Kidney (tissue), 14 donors: ENCODE results near the gene CLASP1. TPM values are rescaled to one million over a fixed set of nuclear protein-coding genes. Genes with fewer than 3 reads are reported as not detected.

Source experiments
- DNase-seq, 5 donors: peaks; one replicate each; pipeline ENCODE4 v3.0.0-alpha.2; 2013 to 2020
- FAIRE-seq: peaks from 2 replicates; lab custom pipeline; 2012; peaks lifted over from hg19 to GRCh38; lab: Jason Lieb, UNC
- H3K27ac ChIP-seq, 2 donors: one replicate each; pipeline ENCODE4 v1.7.0; 2013; ENCODE audit warnings: low read depth in 2 of 2, low read length in 2 of 2, inconsistent platforms in 1 of 2
- H3K27me3 ChIP-seq: one replicate; pipeline ENCODE4 v1.7.1; 2013; ENCODE audit warnings: low read length, inconsistent platforms; ENCODE audit not compliant: control insufficient read depth, insufficient read depth
- H3K36me3 ChIP-seq, 3 donors: one replicate each; pipeline versions ENCODE4 v1.7.0 to v1.7.1; 2013; ENCODE audit warnings: low read length in 3 of 3, control low read depth in 1 of 3, inconsistent platforms in 1 of 3; ENCODE audit not compliant: insufficient read depth in 3 of 3, control insufficient read depth in 2 of 3
- H3K4me1 ChIP-seq, 3 donors: one replicate each; pipeline versions ENCODE4 v1.7.0 to v1.7.1; 2013; ENCODE audit warnings: low read length in 3 of 3, inconsistent platforms in 1 of 3, low read depth in 1 of 3; ENCODE audit not compliant: control insufficient read depth in 2 of 3, insufficient read depth in 2 of 3
- H3K4me3 ChIP-seq, 3 donors: one replicate each; pipeline versions ENCODE4 v1.7.0 to v1.8.1; 2013; ENCODE audit warnings: low read length in 3 of 3, control low read depth in 1 of 3, inconsistent platforms in 1 of 3
- H3K9ac ChIP-seq, 3 donors: one replicate each; pipeline versions ENCODE4 v1.7.0 to v1.7.1; 2013; ENCODE audit warnings: low read length in 3 of 3, control low read depth in 1 of 3, inconsistent platforms in 1 of 3
- H3K9me3 ChIP-seq, 3 donors: one replicate each; pipeline versions ENCODE4 v1.7.0 to v1.7.1; 2013; ENCODE audit warnings: low read length in 3 of 3, control low read depth in 1 of 3, inconsistent platforms in 1 of 3; ENCODE audit not compliant: control insufficient read depth in 2 of 3, insufficient read depth in 1 of 3
- intact Hi-C: fragments of 100-400 bp; cut with DNase I; formaldehyde crosslinking; loops from one replicate; pipeline ENCODE4 v1.11.1; 2022
- polyA plus RNA-seq: library from polyadenylated mRNA; stranded (reverse); fragments of 350-450 nt; fragmentation: Illumina TruSeq; extraction: RNeasy Lipid Tissue Mini Kit (QIAGEN cat#74804); gene quantifications from one replicate; pipeline ENCODE4 v1.2.3, GENCODE V29; 2014; ENCODE audit warnings: low read depth, low replicate concordance; ENCODE audit not compliant: insufficient read depth
- total RNA-seq: library from RNA; stranded (reverse); fragmentation: NEBNext Ultra II Directional; extraction: Animal tissue kit (Norgen Biotek cat#: 25700); gene quantifications from one replicate; pipeline ENCODE4 v1.2.1, GENCODE V29; 2021
- TF ChIP-seq, protein P1 (sequence below): IDR thresholded peaks from 3 replicates; pipeline ENCODE4 v1.5.1; 2012; ENCODE audit warnings: mild to moderate bottlenecking, moderate library complexity, borderline replicate concordance; ENCODE audit not compliant: insufficient read depth; ENCODE audit errors: extremely low read depth
- donor health status: control.
- donor health status: control.
- donor health status: control.
- donor health status: control.
- donor health status: control.
- donor health status: DM: yes; HTN: yes; CAD: no.
- donor health status: Normal renal cell carcinoma (clear cell type).

The CLASP1 gene
- total and polyA plus RNA-seq, 2 donors from 2014 or later = 6.8 to 71.5 TPM

DNA sequence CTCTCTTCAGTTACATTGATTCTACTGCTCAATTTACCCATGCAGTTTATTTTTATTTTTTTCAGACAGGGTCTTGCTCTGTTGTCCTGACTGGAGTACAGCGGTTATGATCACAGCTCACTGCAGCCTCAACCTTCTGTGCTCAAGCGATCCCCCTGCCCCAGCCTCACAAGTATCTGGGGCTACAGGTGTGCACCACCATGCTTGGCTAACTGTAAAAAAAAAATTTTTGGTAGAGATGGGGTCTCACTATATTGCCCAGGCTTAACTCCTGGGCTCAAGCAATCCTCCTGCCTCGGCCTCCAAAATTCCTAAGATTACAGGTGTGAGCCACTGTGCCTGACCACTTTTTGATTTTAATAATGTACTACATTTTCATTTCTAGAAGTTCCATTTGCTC is 212.3 kb downstream of the CLASP1 start:
- FAIRE-seq (no peak), DNase-seq (no peak)
- no peaks in the 10 kb centered on the region for H3K9me3 ChIP-seq
- H3K27ac ChIP-seq = no peak overlapping the region
- intact Hi-C loops = no loop called here
- TF ChIP-seq, protein P1, sequence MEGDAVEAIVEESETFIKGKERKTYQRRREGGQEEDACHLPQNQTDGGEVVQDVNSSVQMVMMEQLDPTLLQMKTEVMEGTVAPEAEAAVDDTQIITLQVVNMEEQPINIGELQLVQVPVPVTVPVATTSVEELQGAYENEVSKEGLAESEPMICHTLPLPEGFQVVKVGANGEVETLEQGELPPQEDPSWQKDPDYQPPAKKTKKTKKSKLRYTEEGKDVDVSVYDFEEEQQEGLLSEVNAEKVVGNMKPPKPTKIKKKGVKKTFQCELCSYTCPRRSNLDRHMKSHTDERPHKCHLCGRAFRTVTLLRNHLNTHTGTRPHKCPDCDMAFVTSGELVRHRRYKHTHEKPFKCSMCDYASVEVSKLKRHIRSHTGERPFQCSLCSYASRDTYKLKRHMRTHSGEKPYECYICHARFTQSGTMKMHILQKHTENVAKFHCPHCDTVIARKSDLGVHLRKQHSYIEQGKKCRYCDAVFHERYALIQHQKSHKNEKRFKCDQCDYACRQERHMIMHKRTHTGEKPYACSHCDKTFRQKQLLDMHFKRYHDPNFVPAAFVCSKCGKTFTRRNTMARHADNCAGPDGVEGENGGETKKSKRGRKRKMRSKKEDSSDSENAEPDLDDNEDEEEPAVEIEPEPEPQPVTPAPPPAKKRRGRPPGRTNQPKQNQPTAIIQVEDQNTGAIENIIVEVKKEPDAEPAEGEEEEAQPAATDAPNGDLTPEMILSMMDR = no peak
- H3K9ac ChIP-seq = no peak overlapping the region
- no peaks in the 10 kb centered on the region for H3K36me3 ChIP-seq
- H3K4me3 ChIP-seq = no peak overlapping the region
- H3K4me1 ChIP-seq = no peaks in the 10 kb centered on the region
- H3K27me3 ChIP-seq = no peaks in the 10 kb centered on the region

DNA sequence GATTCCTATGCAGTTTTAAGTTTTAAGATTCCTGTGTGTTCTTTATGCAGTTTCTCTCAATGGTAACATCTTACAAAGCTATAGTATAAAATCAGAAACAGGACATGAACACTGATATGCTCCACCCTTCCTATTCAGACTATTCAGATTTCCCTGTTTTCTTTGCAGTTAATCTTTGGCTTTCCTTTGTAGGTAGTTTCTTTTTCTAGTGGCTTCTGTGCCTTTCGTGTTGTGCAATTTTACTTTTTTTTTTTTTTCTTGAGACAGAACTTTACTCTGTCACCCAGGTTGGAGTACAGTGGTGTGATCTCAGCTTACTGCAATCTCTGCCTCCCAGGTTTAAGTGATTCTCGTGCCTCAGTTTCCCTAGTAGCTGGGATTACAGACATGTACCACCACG is 213.5 kb downstream of the CLASP1 start:
- no peaks in the 10 kb centered on the region for H3K9me3 ChIP-seq
- H3K4me1 ChIP-seq = no peaks in the 10 kb centered on the region
- H3K27ac ChIP-seq = no peak overlapping the region
- FAIRE-seq = no peak
- no peaks in the 10 kb centered on the region for H3K36me3 ChIP-seq
- no peak overlapping the region for H3K9ac ChIP-seq
- no peaks in the 10 kb centered on the region for H3K27me3 ChIP-seq
- DNase-seq = no peak
- no peak overlapping the region for H3K4me3 ChIP-seq
- intact Hi-C loops = no loop called here
- TF ChIP-seq, protein P1 = no peak

DNA sequence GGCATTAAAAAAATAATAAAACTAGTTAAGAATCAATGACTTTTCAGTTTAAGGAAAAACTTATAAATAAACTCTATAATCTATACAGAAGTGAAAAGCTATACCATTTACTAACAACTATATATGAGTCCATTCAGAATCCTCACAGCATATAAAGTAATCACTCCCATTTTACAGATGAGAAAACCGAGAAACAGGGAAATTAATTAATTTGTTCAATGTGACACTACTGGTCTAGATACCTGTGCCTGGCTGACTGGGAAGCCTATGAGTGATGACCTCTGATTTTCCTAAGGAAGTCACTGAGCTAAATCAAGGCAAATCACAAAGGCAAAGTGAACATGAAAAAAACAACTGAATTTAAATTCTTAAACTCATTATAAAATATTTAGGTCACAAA is 218.0 kb downstream of the CLASP1 start:
- FAIRE-seq = no peak
- peaks cover 0 to 21% (median 10%) of the 10 kb centered on the region in 3 donors for H3K36me3 ChIP-seq
- TF ChIP-seq, protein P1 = no peak

DNA sequence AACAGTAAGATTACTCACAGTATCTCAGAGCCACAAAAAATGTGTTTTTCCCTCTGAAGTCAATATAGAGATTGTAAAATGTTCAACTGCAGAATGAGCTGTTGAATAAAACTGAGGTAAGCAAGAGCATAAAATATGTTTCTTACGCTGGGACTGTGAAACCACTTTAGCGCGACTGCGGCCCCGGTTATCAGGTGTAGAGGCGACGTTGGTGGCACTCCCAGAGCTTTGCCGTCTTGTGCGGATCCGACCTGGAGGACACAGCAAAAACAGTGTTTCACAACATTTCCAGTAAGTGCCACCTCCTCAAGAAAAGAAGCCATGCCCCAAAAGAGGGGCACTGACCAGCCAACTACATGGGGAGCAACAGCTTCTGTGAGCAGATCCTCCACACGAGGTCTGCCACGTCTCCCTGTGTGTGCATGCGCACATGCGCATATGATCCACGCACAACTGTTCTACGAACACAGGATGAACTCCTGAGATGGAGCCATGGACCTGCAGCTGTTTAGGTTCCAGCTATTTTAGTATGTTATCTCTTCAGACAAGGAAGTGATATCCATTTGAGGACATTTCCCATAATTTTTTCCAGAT is 219.2 kb downstream of the CLASP1 start:
- Histone ChIP-seq H3K9ac (no peak overlapping the region), H3K4me1 (no peaks in the 10 kb centered on the region), H3K27me3 (no peaks in the 10 kb centered on the region), H3K27ac (no peak overlapping the region), H3K36me3 (peaks cover 0 to 21% (median 10%) of the 10 kb centered on the region in 3 donors), H3K4me3 (no peak overlapping the region), H3K9me3 (peaks cover 0 to 2% (median 0%) of the 10 kb centered on the region in 3 donors)
- intact Hi-C loops = no loop called here
- FAIRE-seq (no peak), DNase-seq (no peak)
- TF ChIP-seq, protein P1 = no peak

More for the DNA sequence above, 218.0 kb downstream of the CLASP1 start:
- intact Hi-C loops = no loop called here
- Histone ChIP-seq H3K9me3 (peaks cover 0 to 2% (median 0%) of the 10 kb centered on the region in 3 donors), H3K9ac (no peak overlapping the region), H3K4me3 (no peak overlapping the region), H3K4me1 (no peaks in the 10 kb centered on the region), H3K27me3 (no peaks in the 10 kb centered on the region), H3K27ac (no peak overlapping the region)
- DNase-seq = no peak
